ENCODE data around the gene CHI3L1.

Gene CHI3L1

DNA sequence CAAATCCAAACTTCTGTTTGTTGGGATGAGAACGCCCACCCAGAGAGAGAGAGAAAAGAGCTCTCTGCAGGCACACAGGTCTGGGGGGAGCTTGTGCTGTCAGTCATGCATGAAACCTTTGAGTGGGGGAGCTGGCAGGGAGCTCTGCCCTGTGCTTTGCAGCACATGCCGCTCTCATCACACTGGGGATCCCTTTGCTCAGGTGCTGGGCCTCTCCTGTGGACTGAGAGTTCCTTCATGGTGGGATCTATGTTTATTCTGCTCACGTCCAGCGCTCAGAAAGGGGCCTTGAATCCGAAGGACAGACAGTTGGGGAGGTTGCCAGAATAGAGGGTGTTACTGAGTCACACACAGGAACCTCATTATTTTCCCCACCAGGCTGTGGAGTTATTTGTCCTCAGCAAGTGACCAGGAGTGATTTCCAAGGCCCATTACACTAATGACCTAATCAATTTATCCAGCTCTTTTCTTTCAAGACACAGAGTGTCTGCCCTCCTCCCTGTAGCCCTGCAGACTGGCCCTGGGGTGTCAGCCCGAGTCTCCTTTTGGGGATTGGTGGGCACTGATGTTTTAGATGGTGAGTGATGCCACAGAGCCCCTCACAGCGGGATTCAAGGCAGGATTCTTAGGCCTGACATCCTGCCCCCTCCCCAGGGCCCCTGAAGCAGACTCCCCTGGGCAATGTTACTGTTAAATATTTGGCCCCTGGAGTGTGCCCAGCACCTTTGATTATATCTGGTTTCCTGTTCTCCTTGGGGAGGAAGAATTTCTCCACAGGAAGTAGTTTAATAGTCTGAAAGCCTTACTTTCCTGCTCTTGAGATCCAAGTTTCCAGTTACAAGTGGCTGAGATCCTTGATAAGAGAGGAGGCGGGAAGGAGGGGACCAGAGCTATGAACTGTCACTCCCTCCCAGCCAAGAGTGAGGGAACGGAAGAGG lies 33.2 kb downstream of the CHI3L1 start:
- in situ Hi-C loops (cut with HindIII; ENCODE audit: low sequenced_read_pairs): no loop called here

DNA sequence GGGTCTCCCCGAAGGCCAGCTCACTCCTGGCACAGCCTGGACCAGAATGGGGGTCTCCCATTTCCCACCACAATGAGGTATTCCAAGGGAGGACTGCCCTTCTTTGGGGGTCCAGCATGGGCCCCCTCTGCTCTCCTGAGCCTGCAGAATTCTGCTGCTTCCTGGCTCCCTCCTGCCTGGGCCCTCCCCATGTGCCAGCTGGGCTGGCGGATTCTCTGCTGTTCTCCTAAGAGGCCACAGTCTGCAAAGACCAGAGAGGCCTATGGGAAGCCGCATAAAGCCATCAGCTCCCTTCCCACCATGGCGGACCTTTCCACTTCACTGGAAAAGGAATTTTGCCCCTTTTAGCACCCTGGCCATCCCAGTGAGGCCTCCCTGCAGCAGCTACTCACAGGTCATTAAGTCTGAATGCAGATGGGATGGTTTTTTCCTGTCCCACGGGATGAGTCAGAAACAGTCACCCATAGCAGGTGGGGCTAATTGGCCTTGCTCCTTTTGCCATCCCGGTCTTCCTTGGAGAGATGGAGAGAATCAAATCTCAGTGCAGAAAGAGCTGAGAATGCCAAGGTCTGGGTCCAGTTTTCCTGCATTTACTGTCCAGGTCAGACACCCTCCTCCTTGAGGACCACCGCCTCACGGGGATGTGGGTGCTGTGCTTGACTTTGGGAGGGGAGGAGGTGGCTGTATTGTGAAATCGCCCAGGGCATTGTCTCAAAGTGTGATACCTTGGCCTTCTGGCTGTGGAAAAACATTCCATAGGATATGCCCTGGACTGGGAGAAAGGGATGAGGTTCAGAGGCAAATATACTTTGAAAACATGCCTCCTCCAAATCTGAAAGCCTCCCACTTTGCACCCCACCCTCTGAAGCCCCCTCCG lies 34.1 kb downstream of the CHI3L1 start:
- in situ Hi-C loops (cut with HindIII; ENCODE audit: low sequenced_read_pairs): no loop called here

GRCh38 chr1:203151362-203152157 lies 34.9 kb downstream of the CHI3L1 start:
- in situ Hi-C loops (cut with HindIII; ENCODE audit: low sequenced_read_pairs): no loop called here

GRCh38 chr1:203150511-203151297 lies 35.8 kb downstream of the CHI3L1 start:
- in situ Hi-C loops (cut with HindIII; ENCODE audit: low sequenced_read_pairs): no loop called here

DNA sequence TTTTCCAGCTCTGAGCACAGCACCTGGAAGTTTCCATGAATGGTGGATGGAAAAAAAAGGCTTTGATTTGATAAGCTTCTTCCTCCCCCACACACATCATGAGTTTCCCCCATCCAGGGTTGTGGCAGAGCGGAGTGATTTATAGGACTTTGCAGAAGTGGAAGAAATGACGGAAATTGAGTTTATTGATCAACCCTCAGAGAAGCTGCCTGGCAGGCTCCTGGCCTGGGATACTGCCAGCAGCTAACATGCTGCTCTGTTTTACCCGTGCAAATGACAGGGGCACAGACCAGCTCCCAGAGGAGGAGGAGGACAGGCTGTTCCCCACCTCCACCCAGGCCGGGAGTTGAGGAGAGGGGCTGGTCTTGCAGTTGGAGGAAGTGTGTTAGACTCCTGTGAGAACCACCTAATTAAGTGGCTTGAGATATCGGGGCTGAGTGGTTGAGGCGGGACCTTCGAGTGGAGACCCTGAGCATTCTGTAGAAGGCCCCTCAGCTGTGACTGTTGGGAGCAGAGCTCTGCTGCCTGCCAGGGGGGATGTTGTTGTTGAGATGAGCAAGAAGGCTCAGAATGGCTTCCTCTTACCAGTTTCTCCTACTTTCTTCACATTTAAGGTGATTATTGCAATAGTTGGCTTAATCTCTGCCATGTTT lies 37.2 kb downstream of the CHI3L1 start:
- in situ Hi-C loops (cut with HindIII; ENCODE audit: low sequenced_read_pairs): no loop called here

- in situ Hi-C loops (cut with HindIII; ENCODE audit: low sequenced_read_pairs): no loop called here
Measured at GRCh38 chr1:203148579-203148978, 37.9 kb downstream of the CHI3L1 start.

DNA sequence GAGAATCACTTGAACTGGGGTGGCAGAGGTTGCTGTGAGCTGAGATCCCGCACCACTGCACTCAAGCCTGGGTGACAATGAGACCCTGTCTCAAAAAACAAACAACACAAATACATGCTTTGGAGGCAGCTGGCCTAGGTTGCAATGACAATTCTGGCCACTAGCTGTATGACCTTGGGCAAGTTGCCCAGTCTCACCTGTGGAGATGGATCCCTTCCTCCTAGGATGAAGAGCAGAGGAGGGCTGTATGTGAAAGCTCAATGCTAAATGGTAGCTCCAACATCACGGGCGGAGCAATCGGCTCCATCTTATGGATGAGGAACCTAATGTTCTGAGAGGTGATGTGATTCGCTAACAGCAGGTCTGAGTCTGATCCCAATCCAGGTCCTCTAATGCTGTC lies 38.4 kb downstream of the CHI3L1 start:
- in situ Hi-C loops (cut with HindIII; ENCODE audit: low sequenced_read_pairs): no loop called here

DNA sequence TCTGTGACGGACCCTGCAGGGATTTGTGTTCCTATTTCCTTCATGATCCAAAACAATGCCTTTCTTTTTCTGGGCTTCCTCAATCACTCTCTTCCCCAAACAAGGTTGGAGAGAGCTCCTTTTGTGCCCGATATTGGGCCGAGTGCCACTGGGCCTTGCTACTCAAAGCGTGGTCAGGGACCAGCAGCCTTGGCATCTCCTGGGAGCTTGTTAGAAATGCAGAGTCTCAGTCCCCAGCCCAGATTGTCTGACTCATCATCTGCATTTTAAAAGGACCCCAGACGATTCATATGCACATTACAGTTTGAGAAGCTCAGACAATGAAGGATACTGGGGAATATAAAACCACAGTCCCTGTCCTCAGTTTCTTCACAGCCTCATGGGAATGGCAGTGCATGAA lies 39.1 kb downstream of the CHI3L1 start:
- in situ Hi-C loops (cut with HindIII; ENCODE audit: low sequenced_read_pairs): no loop called here

- in situ Hi-C loops (cut with HindIII; ENCODE audit: low sequenced_read_pairs): no loop called here
Measured at GRCh38 chr1:203146537-203146936, 40.0 kb downstream of the CHI3L1 start.

GRCh38 chr1:203146042-203146369 lies 40.5 kb downstream of the CHI3L1 start:
- in situ Hi-C loops (cut with HindIII; ENCODE audit: low sequenced_read_pairs): no loop called here

GRCh38 chr1:203145321-203146041 lies 41.0 kb downstream of the CHI3L1 start:
- in situ Hi-C loops (cut with HindIII; ENCODE audit: low sequenced_read_pairs): no loop called here

- in situ Hi-C loops (cut with HindIII; ENCODE audit: low sequenced_read_pairs): no loop called here
Measured at GRCh38 chr1:203144661-203145060, 41.8 kb downstream of the CHI3L1 start.

- in situ Hi-C loops (cut with HindIII; ENCODE audit: low sequenced_read_pairs): no loop called here
Measured at GRCh38 chr1:203143641-203144040, 42.9 kb downstream of the CHI3L1 start.

- in situ Hi-C loops (cut with HindIII; ENCODE audit: low sequenced_read_pairs): no loop called here
Measured at GRCh38 chr1:203142684-203143408, 43.7 kb downstream of the CHI3L1 start.

DNA sequence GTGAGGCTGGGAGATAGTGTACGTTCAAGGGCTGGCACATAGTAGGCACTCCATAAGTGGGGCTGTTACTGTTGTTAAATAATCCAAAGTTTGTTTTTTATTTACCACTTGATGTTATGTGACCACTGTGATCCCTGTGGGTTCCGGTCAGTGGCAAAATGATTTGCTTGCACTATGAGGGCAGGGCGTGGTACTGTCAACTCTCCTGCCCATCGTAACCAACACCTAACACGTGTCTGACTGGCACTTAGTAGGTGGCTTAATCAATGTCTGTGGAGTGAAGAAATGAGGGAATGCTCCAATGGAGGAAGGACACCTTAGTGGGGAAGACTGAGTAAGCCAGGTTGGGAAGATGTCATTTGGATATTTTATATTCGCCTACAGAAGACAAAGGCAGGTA lies 44.4 kb downstream of the CHI3L1 start:
- in situ Hi-C loops (cut with HindIII; ENCODE audit: low sequenced_read_pairs): no loop called here

GRCh38 chr1:203140743-203141520 lies 45.6 kb downstream of the CHI3L1 start:
- in situ Hi-C loops (cut with HindIII; ENCODE audit: low sequenced_read_pairs): no loop called here

- in situ Hi-C loops (cut with HindIII; ENCODE audit: low sequenced_read_pairs): no loop called here
Measured at GRCh38 chr1:203139976-203140475, 46.5 kb downstream of the CHI3L1 start.

- in situ Hi-C loops (cut with HindIII; ENCODE audit: low sequenced_read_pairs): no loop called here
Measured at GRCh38 chr1:203138066-203138465, 48.4 kb downstream of the CHI3L1 start.

Data from DLD1 (cell line).